CD14-positive monocyte (primary cell): ENCODE measurements around the gene SLC9A9. TPM values are rescaled to one million over a fixed set of nuclear protein-coding genes. Genes with fewer than 3 reads are reported as not detected.
"Not testable (repeated sequence)": the region's sequence is repeated elsewhere in the genome, so short reads cannot be mapped to it uniquely, and the experiment has no call there.

Source experiments
- DNase-seq, 3 donors: peaks; one replicate each; pipeline ENCODE4 v3.0.0-alpha.2; 2011 to 2022
- H2AFZ ChIP-seq: 2 replicates; pipeline ENCODE4 v1.6.0; 2012; ENCODE audit warnings: mild to moderate bottlenecking, low read depth, low read length, inconsistent platforms; ENCODE audit not compliant: insufficient read depth, poor library complexity, severe bottlenecking
- H3K27ac ChIP-seq, 2 donors: 1 replicate in 1 of 2; 2 replicates in 1 of 2; pipeline ENCODE4 v1.5.1; 2012 to 2013; ENCODE audit warnings: low read length in 2 of 2, control low read depth in 1 of 2, inconsistent platforms in 1 of 2, low read depth in 1 of 2, mild to moderate bottlenecking in 1 of 2
- H3K27me3 ChIP-seq, 2 donors: one replicate each; pipeline versions ENCODE4 v1.6.0 to v1.6.1; 2011 to 2013; ENCODE audit warnings: low read length in 2 of 2; ENCODE audit not compliant: control insufficient read depth in 2 of 2, insufficient read depth in 2 of 2
- H3K36me3 ChIP-seq, 2 donors: replicated peaks in 1 of 2; 1 replicate in 1 of 2; 2 replicates in 1 of 2; pipeline versions ENCODE4 v1.5.1 to v1.6.1; 2012 to 2013; ENCODE audit warnings: low read length in 2 of 2, control low read depth in 1 of 2, inconsistent platforms in 1 of 2, mild to moderate bottlenecking in 1 of 2; ENCODE audit not compliant: insufficient read depth in 2 of 2, control insufficient read depth in 1 of 2
- H3K4me1 ChIP-seq, 2 donors: 1 replicate in 1 of 2; 2 replicates in 1 of 2; pipeline versions ENCODE4 v1.5.1 to v1.6.1; 2012 to 2013; ENCODE audit warnings: low read length in 2 of 2, control low read depth in 1 of 2, inconsistent platforms in 1 of 2, mild to moderate bottlenecking in 1 of 2, moderate library complexity in 1 of 2; ENCODE audit not compliant: insufficient read depth in 2 of 2, control insufficient read depth in 1 of 2
- H3K4me2 ChIP-seq: replicated peaks from 2 replicates; pipeline ENCODE3; 2012; ENCODE audit warnings: low read length, moderate library complexity, mild to moderate bottlenecking; ENCODE audit not compliant: poor library complexity, severe bottlenecking; ENCODE audit errors: extremely low read depth
- H3K4me3 ChIP-seq, 3 experiments: fragments of 200-600 bp in 1 of 3; sonication (generic) in 1 of 3; replicated peaks in 1 of 3; 1 replicate in 2 of 3; 2 replicates in 1 of 3; pipeline ENCODE4 v1.5.1; 2011 to 2013; ENCODE audit warnings: low read length in 3 of 3, mild to moderate bottlenecking in 3 of 3, control low read depth in 2 of 3, low read depth in 2 of 3, inconsistent platforms in 1 of 3, moderate library complexity in 1 of 3
- H3K79me2 ChIP-seq: 2 replicates; pipeline ENCODE4 v1.6.0; 2012; ENCODE audit warnings: mild to moderate bottlenecking, control low read depth, inconsistent platforms, low read length, moderate library complexity; ENCODE audit not compliant: insufficient read depth
- H3K9ac ChIP-seq: 2 replicates; pipeline ENCODE4 v1.6.0; 2017; ENCODE audit warnings: low read length, mild to moderate bottlenecking; ENCODE audit not compliant: insufficient read depth, poor library complexity, severe bottlenecking
- H3K9me3 ChIP-seq, 2 donors: replicated peaks in 1 of 2; 1 replicate in 1 of 2; 2 replicates in 1 of 2; pipeline versions ENCODE4 v1.5.1 to v1.6.1; 2012 to 2013; ENCODE audit warnings: low read length in 2 of 2, control low read depth in 1 of 2; ENCODE audit not compliant: control insufficient read depth in 1 of 2, insufficient read depth in 1 of 2
- H4K20me1 ChIP-seq: 2 replicates; pipeline ENCODE4 v1.6.0; 2012; ENCODE audit warnings: mild to moderate bottlenecking, low read length, control low read depth, moderate library complexity; ENCODE audit not compliant: insufficient read depth
- H3K27ac Mint-ChIP-seq, 7 donors: one replicate each; pipeline ENCODE4 v1.8.0; 2020; ENCODE audit warnings: mild to moderate bottlenecking in 7 of 7, mixed read lengths in 7 of 7, moderate library complexity in 6 of 7, inconsistent platforms in 2 of 7
- H3K27me3 Mint-ChIP-seq, 3 donors: one replicate each; pipeline ENCODE4 v1.8.0; 2021 to 2022; ENCODE audit warnings: low read depth in 3 of 3, mild to moderate bottlenecking in 3 of 3, mixed read lengths in 3 of 3, moderate library complexity in 3 of 3, inconsistent platforms in 1 of 3
- H3K36me3 Mint-ChIP-seq, 2 donors: one replicate each; pipeline ENCODE4 v1.8.0; 2020; ENCODE audit warnings: mixed read lengths in 2 of 2, inconsistent platforms in 1 of 2, mild to moderate bottlenecking in 1 of 2
- H3K4me1 Mint-ChIP-seq: one replicate; pipeline ENCODE4 v1.8.0; 2020; ENCODE audit warnings: mild to moderate bottlenecking, mixed read lengths
- H3K4me3 Mint-ChIP-seq, 2 donors: one replicate each; pipeline ENCODE4 v1.8.0; 2020; ENCODE audit warnings: mild to moderate bottlenecking in 2 of 2, mixed read lengths in 2 of 2, moderate library complexity in 1 of 2
- H3K9me3 Mint-ChIP-seq, 7 donors: one replicate each; pipeline ENCODE4 v1.8.0; 2020 to 2022; ENCODE audit warnings: mixed read lengths in 7 of 7, mild to moderate bottlenecking in 6 of 7, moderate library complexity in 6 of 7, inconsistent platforms in 2 of 7
- CTCF ChIP-seq: fragments of 200-600 bp; IDR thresholded peaks from one replicate; pipeline ENCODE4 v1.8.0; 2022; ENCODE audit warnings: antibody characterized with exemption, mild to moderate bottlenecking
- WGBS: methylation state at CpG from one replicate; pipeline ENCODE4 v1.1.5; 2013; ENCODE audit warnings: missing lambda C conversion rate; ENCODE audit not compliant: insufficient coverage; 5-methylcytosine and 5-hydroxymethylcytosine counted together
- intact Hi-C, 2 donors: fragments of 100-400 bp; cut with micrococcal nuclease; formaldehyde crosslinking; loops; one replicate each; pipeline versions ENCODE4 v1.15.0 to v1.15.1; 2023
- polyA plus RNA-seq, 3 donors: library from polyadenylated mRNA; depleted of rRNA in 1 of 3; unstranded in 2 of 3; stranded (reverse) in 1 of 3; fragments of 300-500 nt in 2 of 3; fragments of >200 nt in 1 of 3; fragmentation: Illumina TruSeq in 2 of 3; gene quantifications; 1 replicate in 2 of 3; 2 replicates in 1 of 3; pipeline ENCODE4 v1.2.3, GENCODE V29; 2012 to 2021

SLC9A9 gene
- polyA plus RNA-seq, 3 donors = 14.1 to 32.8 (median 27.0) TPM

GRCh38 chr3:143875546-143875945 is 27.3 kb upstream of the SLC9A9 start:
- Mint-ChIP-seq H3K4me3 (no peak overlapping the region), H3K9me3 (peaks cover 0 to 3% (median 0%) of the 10 kb centered on the region in 7 donors), H3K36me3 (no peaks in the 10 kb centered on the region), H3K4me1 (peaks cover 19% of the 10 kb centered on the region), H3K27me3 (peaks cover 0 to 6% (median 4%) of the 10 kb centered on the region in 3 donors), H3K27ac (peak overlapping the region in 1 of 7 donors; percentile 23)
- no peak for TF ChIP-seq CTCF
- Histone ChIP-seq H3K36me3 (no peaks in the 10 kb centered on the region), H3K9ac (no peak overlapping the region), H3K4me2 (no peak overlapping the region), H2AFZ (no peak overlapping the region), H3K4me3 (no peak overlapping the region), H3K27me3 (no peaks in the 10 kb centered on the region), H3K27ac (no peak overlapping the region), H3K4me1 (no peaks in the 10 kb centered on the region), H4K20me1 (no peaks in the 10 kb centered on the region), H3K79me2 (no peaks in the 10 kb centered on the region), H3K9me3 (no peaks in the 10 kb centered on the region)
- no peak for DNase-seq
- intact Hi-C loops = no loop called here

GRCh38 chr3:143873553-143873952 is 25.3 kb upstream of the SLC9A9 start:
- H3K27me3 ChIP-seq, DNase-seq, H3K79me2 ChIP-seq, H3K9ac ChIP-seq, H3K27me3 Mint-ChIP-seq, intact Hi-C loops, H3K36me3 Mint-ChIP-seq, H4K20me1 ChIP-seq, H3K36me3 ChIP-seq, H3K4me3 Mint-ChIP-seq, H3K4me3 ChIP-seq, H3K4me1 ChIP-seq, H2AFZ ChIP-seq, H3K9me3 Mint-ChIP-seq, H3K4me2 ChIP-seq, H3K9me3 ChIP-seq, H3K27ac ChIP-seq: not testable (repeated sequence)
- no CpG with 5 or more reads among the region's 5 CpGs for WGBS
- peaks cover 19% of the 10 kb centered on the region for H3K4me1 Mint-ChIP-seq
- H3K27ac Mint-ChIP-seq = peak overlapping the region in 1 of 7 donors; percentile 72
